HG03342 (cell line): ENCODE data around the gene MKNK1.

Source experiments
- ATAC-seq: cut with Tn5 transposase; IDR thresholded peaks from one replicate; pipeline ENCODE4 v1.9.1; 2021; ENCODE audit warnings: mild to moderate bottlenecking, moderate library complexity; ENCODE audit not compliant: unreplicated experiment

Gene MKNK1

GRCh38 chr1:46544561-46545240, 59.4 kb downstream of the MKNK1 start:
- ATAC-seq: no peak

DNA sequence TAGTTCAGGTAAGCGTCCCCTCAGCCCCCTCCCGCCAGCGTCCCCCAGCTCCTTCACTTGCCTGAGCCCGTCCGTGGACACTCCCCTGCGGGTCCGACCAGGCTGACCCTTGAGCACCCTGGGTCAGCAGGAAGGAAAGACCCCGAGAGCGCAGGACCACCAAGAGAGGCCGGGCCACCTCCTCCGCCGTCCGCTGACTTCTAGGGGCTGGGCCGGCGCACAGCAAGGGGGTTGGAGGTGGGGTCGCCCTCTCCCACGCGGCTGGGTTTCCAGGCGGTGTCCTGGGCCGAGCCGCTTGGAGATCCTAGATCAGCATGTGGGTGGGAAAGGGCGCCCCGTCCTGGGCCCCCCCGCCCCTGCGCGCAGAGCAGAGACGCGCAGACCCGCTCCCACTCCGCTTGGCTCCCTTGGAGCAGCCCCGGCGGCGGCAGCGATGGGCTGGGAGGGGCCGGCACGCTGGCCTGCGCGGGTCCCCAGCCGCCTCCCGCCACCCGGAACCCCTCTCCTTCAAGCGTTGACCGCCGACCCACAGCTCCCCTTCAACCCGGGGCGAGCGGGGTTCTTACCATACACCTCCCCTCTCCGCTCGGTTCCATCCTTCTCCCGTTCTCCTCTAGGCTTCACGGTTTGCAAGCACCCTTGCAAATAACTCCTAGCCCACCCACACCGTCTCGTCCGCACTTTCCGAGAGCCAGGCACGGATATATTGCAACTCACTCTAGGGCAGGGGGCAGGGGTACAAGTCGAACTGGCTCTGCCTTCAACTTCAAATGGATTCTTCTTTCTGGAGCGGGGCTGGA, 60.1 kb downstream of the MKNK1 start:
- no peak for ATAC-seq

GRCh38 chr1:46543382-46543760, 60.7 kb downstream of the MKNK1 start:
- no peak for ATAC-seq

DNA sequence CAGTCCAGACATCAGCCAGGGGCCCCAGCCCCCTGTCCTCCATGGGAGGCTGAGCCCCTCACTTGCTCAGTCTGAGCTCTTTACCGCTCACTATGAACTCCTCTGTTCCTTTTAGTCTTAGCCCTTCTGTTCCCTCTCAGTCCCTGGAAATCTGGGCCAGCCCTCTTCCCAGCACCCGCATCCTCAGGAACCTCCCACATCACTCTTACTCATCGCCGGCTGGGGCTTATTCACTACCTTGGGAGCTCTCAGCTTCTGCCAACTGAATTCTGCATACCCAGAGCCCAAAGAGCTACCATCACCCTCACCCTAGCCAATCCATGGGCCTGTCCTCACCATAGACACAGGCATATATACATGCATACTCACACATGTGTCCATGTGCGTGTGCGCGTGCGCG, 64.1 kb downstream of the MKNK1 start:
- no peak for ATAC-seq

GRCh38 chr1:46538147-46538546, 65.9 kb downstream of the MKNK1 start:
- no peak for ATAC-seq

GRCh38 chr1:46537651-46538050, 66.4 kb downstream of the MKNK1 start:
- ATAC-seq: no peak

DNA sequence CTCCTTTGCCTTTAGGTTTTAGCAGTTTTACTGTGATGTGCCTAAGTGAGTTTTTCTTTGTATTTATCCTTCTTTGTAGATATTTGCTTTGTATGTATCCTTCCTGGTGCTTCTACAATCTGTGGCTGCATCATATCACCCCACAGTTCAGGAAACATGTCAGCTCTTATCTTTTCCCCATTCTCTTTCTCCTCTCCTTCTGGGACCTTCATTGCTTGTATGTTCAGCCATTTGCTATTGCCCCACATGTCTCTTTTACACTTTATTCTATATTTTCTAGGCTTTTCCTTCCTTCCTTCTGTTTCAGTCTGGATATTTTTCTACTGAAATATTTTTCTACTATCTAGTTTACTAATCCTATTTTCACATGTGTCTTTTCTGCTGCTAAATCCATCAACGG, 67.5 kb downstream of the MKNK1 start:
- no peak for ATAC-seq

DNA sequence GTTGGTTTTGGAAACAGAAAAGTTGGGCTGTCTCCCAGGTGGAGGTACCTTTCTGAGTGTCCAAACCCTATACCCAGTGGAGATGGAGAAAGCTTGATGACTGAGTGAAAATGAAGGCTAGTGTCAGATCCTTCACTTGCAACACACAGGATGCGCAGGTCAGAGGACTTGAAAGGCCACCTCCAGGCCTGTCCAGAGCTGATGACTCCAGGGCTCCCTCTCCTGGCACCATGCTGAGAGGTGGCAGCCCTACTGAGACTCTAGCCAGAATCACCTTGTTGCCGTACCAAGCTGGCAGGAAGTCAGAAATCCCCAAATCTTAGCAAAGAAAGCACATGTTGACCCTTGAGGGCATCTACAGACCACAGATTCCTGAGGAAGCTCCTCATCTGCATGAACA, 69.0 kb downstream of the MKNK1 start:
- no peak for ATAC-seq

DNA sequence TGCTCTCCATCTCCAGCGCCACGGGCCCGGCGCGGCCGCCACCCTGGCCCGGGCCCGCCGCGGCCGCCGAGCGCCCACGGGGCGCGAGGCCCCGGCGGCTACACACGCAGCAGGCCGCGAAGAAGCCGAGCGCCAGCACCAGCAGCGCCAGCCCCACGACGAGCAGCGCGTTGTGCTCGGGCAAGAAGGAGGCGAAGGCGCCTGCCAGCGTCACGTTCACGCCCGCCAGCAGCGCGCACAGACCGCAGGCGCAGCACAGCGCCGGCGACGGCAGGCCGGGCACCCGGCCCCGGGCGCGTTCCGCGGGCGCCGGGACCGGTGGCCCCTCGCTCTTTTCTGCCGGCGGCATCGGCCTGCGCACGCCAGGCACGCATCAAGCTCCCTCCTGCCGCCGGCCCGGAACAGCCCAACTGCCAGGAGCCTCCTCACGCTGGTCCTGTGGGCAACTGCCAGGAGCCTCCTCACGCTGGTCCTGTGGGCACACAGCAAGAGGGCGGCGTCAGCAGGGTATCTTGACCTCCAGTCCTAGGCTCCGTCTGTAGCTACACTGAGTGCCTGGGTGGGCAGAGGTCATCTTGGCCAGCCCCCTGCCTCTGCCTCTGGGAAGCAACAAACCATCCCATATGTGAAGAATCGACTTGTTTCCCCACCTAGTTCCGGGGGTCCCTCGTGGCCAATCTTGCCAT, 70.7 kb downstream of the MKNK1 start:
- no peak for ATAC-seq

- peak; percentile 44 for ATAC-seq
These were observed 71.4 kb downstream of the MKNK1 start for GRCh38 chr1:46532498-46533178.

GRCh38 chr1:46532095-46532494, 72.0 kb downstream of the MKNK1 start:
- no peak for ATAC-seq

GRCh38 chr1:46530791-46531409, 73.2 kb downstream of the MKNK1 start:
- no peak for ATAC-seq

DNA sequence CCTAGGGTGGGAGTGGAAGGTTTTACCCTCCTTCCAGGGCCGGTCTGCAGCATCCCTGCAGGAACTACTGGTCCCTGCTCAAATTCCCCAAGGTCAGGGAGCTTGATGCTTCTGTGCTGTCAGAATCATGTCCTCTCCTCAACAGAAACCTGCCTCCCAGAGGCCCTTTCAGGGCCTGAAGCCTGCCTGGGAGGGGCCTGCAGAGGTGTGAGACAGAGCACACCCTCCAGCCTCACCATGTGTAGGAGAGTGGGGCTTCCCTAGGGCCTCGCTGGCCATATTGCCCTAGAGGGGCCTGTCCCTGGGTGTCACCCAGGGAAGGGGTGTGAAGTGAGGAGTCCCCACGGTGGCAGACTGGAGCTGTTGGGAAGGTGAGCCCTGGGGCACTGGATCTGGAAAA, 73.8 kb downstream of the MKNK1 start:
- no peak for ATAC-seq

- ATAC-seq: no peak
These were observed 74.9 kb downstream of the MKNK1 start for GRCh38 chr1:46529031-46529630.

- ATAC-seq: no peak
These were observed 75.6 kb downstream of the MKNK1 start for GRCh38 chr1:46528297-46528955.

- peak; percentile 67 for ATAC-seq
These were observed 76.4 kb downstream of the MKNK1 start for GRCh38 chr1:46527474-46528296.

DNA sequence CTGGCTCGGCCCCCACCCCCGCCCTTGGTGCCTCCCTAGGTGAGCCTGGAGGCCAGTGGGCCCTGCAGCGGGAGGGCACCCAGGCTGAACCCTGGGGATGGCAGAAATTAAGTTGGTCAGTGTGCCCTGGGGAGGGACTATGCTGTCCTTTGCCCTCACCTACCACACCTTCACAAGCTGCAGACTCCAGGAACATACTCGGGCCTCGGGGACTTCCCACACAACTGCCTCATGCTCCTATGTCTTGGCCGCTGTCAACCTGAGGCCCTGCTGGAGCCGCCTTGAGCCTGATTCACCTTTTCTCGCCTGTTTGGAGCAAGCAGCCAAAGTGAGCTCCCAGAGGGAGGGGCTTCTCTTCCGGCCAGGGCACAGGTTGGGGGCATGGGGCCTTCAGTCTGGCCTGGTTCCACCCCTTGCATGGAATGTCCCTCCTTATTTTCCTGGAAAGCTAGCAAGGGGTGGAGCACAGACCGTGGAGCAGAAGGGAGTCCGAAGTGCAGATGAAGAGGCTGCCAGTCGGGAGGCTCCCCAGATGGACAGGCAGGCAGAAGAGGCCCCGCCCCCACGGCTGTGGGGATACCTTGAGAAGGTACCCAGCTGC, 77.3 kb downstream of the MKNK1 start:
- no peak for ATAC-seq

DNA sequence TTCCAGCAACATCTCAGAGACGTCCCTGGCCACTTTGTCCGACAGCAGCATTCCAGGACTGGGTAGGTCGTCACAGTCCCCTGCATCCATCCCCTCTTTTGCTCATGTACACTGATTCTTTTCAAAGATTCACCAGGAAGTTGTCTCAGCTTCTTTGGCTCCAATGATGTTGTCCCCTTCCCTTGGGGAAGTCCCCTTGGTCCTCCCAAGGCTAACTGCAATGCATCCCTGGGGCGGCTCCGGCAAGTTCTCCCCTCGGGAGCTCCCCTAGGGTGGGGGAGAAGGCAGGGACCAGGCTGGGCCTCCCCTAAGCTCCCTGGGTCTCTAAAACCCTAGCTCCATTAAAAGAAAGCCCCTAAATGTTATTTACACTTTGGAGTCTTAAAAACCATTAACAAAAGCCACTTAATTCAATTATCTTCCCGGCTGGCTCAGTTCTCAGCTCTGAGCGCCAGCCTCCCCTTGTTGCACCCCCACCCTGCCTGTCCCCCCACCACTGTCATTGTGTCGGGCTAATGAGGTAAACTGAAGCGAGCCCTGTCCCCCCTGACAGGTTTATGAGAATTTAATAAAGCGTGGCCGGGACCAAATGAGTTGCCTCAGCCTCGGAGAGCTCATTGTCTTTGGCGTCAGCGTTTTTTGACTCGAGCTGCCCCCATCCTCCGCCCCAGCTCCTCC, 77.9 kb downstream of the MKNK1 start:
- ATAC-seq: no peak
